Mesenchymal stem cell (in vitro differentiated cells and primary cell): ENCODE measurements around the gene RNF167.

Source experiments
- DNase-seq: peaks from one replicate; pipeline ENCODE4 v3.0.0-alpha.2; 2013
- H2AFZ ChIP-seq: one replicate; pipeline ENCODE4 v1.6.1; 2013; ENCODE audit warnings: low read depth, mild to moderate bottlenecking, control low read depth, inconsistent platforms, low read length, moderate library complexity
- H2AK5ac ChIP-seq: 2 replicates; pipeline ENCODE4 v1.6.1; 2013; ENCODE audit warnings: low read length, moderate library complexity, mild to moderate bottlenecking, inconsistent platforms; ENCODE audit not compliant: severe bottlenecking
- H2BK120ac ChIP-seq: one replicate; pipeline ENCODE4 v1.6.1; 2013; ENCODE audit warnings: low read depth, mild to moderate bottlenecking, inconsistent platforms, low read length, moderate library complexity
- H2BK12ac ChIP-seq, 2 experiments: one replicate each; pipeline ENCODE4 v1.6.1; 2013; ENCODE audit warnings: inconsistent platforms in 2 of 2, low read length in 2 of 2, mild to moderate bottlenecking in 2 of 2, moderate library complexity in 2 of 2, control low read depth in 1 of 2
- H2BK15ac ChIP-seq: one replicate; pipeline ENCODE4 v1.6.1; 2013; ENCODE audit warnings: mild to moderate bottlenecking, low read depth, inconsistent platforms; ENCODE audit not compliant: poor library complexity, severe bottlenecking
- H2BK5ac ChIP-seq: 2 replicates; pipeline ENCODE4 v1.6.1; 2013; ENCODE audit warnings: low read depth, mild to moderate bottlenecking, low read length, control low read depth, inconsistent platforms; ENCODE audit not compliant: poor library complexity, severe bottlenecking
- H3K14ac ChIP-seq, 2 experiments: one replicate each; pipeline ENCODE4 v1.6.1; 2013; ENCODE audit warnings: inconsistent platforms in 2 of 2, low read length in 2 of 2, control low read depth in 1 of 2, mild to moderate bottlenecking in 1 of 2, moderate library complexity in 1 of 2
- H3K18ac ChIP-seq, 2 experiments: one replicate each; pipeline ENCODE4 v1.6.1; 2013; ENCODE audit warnings: inconsistent platforms in 2 of 2, low read length in 2 of 2, control low read depth in 1 of 2, low read depth in 1 of 2, mild to moderate bottlenecking in 1 of 2
- H3K23ac ChIP-seq, 2 experiments: one replicate each; pipeline ENCODE4 v1.6.1; 2013; ENCODE audit warnings: inconsistent platforms in 2 of 2, low read length in 2 of 2, mild to moderate bottlenecking in 2 of 2, moderate library complexity in 2 of 2, control low read depth in 1 of 2
- H3K27ac ChIP-seq: 2 replicates; pipeline ENCODE4 v1.5.1; 2013; ENCODE audit warnings: mild to moderate bottlenecking, moderate library complexity, low read length, control low read depth, inconsistent platforms; ENCODE audit not compliant: poor library complexity, severe bottlenecking
- H3K27me3 ChIP-seq, 2 experiments: 2 replicates each; pipeline versions ENCODE4 v1.6.1 to v1.7.0; 2013; ENCODE audit warnings: low read length in 2 of 2, mild to moderate bottlenecking in 2 of 2, moderate library complexity in 2 of 2, control low read depth in 1 of 2, inconsistent platforms in 1 of 2; ENCODE audit not compliant: control insufficient read depth in 1 of 2, insufficient read depth in 1 of 2
- H3K36me3 ChIP-seq, 2 experiments: 2 replicates each; pipeline versions ENCODE4 v1.6.1 to v1.7.0; 2013; ENCODE audit warnings: low read length in 2 of 2, control low read depth in 1 of 2, inconsistent platforms in 1 of 2, low read depth in 1 of 2, mild to moderate bottlenecking in 1 of 2; ENCODE audit not compliant: insufficient read depth in 2 of 2, control insufficient read depth in 1 of 2
- H3K4ac ChIP-seq, 2 experiments: one replicate each; pipeline ENCODE4 v1.6.1; 2013; ENCODE audit warnings: inconsistent platforms in 2 of 2, low read length in 2 of 2, mild to moderate bottlenecking in 2 of 2, moderate library complexity in 2 of 2, control low read depth in 1 of 2, low read depth in 1 of 2
- H3K4me1 ChIP-seq: 2 replicates; pipeline ENCODE4 v1.6.1; 2013; ENCODE audit warnings: low read depth, low read length, control low read depth; ENCODE audit not compliant: control insufficient read depth, insufficient read depth
- H3K4me2 ChIP-seq: 2 replicates; pipeline ENCODE4 v1.6.1; 2013; ENCODE audit warnings: low read length, mild to moderate bottlenecking, inconsistent platforms; ENCODE audit not compliant: poor library complexity, severe bottlenecking
- H3K4me3 ChIP-seq, 2 experiments: 2 replicates each; pipeline versions ENCODE4 v1.5.1 to v1.7.0; 2013; ENCODE audit warnings: low read length in 2 of 2, mild to moderate bottlenecking in 2 of 2, control low read depth in 1 of 2, low read depth in 1 of 2; ENCODE audit not compliant: insufficient read depth in 1 of 2
- H3K79me1 ChIP-seq: replicated peaks from 2 replicates; pipeline ENCODE4 v1.6.1; 2013; ENCODE audit warnings: mild to moderate bottlenecking, control low read depth, low read length, inconsistent platforms; ENCODE audit not compliant: poor library complexity, severe bottlenecking
- H3K9ac ChIP-seq: 2 replicates; pipeline ENCODE4 v1.7.0; 2013; ENCODE audit warnings: mild to moderate bottlenecking, low read length, moderate library complexity
- H3K9me3 ChIP-seq: 2 replicates; pipeline ENCODE4 v1.7.0; 2013; ENCODE audit warnings: mild to moderate bottlenecking, low read length; ENCODE audit not compliant: control insufficient read depth
- H4K8ac ChIP-seq: one replicate; pipeline ENCODE4 v1.6.1; 2013; ENCODE audit warnings: inconsistent platforms, mild to moderate bottlenecking, low read length, moderate library complexity
- H4K91ac ChIP-seq: one replicate; pipeline ENCODE4 v1.6.1; 2013; ENCODE audit warnings: mild to moderate bottlenecking, low read length, inconsistent platforms
- WGBS: methylation state at CpG from one replicate; pipeline ENCODE4 v1.1.7; 2013; ENCODE audit warnings: mixed read lengths; 5-methylcytosine and 5-hydroxymethylcytosine counted together

The RNF167 gene

DNA sequence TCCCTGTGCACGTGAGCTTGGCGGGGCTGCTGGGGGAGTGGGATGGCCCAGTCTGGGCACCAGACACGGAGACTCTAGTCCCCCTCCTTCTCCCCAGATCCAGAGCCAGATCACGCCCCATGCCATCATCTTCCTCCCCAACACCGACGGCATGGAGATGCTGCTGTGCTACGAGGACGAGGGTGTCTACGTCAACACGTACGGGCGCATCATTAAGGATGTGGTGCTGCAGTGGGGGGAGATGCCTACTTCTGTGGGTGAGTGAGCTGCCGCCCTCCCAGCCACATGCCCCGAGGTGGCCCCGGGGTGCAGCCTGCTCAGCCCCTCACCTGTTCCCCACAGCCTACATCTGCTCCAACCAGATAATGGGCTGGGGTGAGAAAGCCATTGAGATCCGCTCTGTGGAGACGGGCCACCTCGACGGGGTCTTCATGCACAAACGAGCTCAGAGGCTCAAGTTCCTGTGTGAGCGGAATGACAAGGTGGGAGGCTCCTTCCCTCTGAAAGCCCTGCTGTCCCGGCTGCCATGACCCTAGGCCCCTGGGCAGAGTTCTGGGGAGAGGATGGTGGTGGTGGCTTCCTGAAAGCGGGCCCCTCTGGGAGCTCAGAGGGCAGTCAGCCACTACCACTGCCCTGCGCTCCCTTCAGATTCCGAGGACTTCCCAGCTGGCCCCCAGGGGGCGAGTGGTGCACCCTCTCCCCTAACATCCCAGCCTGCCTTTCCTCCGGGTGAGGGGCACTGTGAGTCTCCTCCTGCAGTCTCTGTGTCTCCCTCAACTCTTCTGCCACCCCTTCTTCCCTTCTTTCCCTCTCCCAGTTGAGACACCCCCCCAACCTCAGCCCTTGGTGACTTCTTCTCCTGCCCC, 43.5 kb upstream of the RNF167 start:
- no peak overlapping the region for H3K4me2 ChIP-seq
- DNase-seq = no peak
- no peak overlapping the region for H3K23ac ChIP-seq
- H2BK5ac ChIP-seq = no peak overlapping the region
- no peak overlapping the region for H3K4me3 ChIP-seq
- H3K36me3 ChIP-seq = peaks cover 54 to 99% of the 10 kb centered on the region in 2 experiments
- no peak overlapping the region for H2BK12ac ChIP-seq
- H2AK5ac ChIP-seq = no peak overlapping the region
- peak overlapping the region; percentile 45 for H4K8ac ChIP-seq
- H3K4me1 ChIP-seq = peaks cover 8% of the 10 kb centered on the region
- H4K91ac ChIP-seq = peak overlapping the region; percentile 57
- H3K27ac ChIP-seq = no peak overlapping the region
- H3K4ac ChIP-seq = no peak overlapping the region
- H3K79me1 ChIP-seq = peaks cover 3% of the 10 kb centered on the region
- H3K14ac ChIP-seq = no peak overlapping the region
- H2BK15ac ChIP-seq = no peak overlapping the region
- H3K27me3 ChIP-seq = peaks cover 0 to 14% of the 10 kb centered on the region in 2 experiments
- no peak overlapping the region for H2AFZ ChIP-seq
- H3K18ac ChIP-seq = no peak overlapping the region
- WGBS = 97% methylated on average over 27 of the region's 27 CpGs
- no peak overlapping the region for H3K9ac ChIP-seq
- no peak overlapping the region for H2BK120ac ChIP-seq
- no peaks in the 10 kb centered on the region for H3K9me3 ChIP-seq

- no peak overlapping the region for H2AK5ac ChIP-seq
- no peak overlapping the region for H2AFZ ChIP-seq
- H3K4me1 ChIP-seq = peaks cover 8% of the 10 kb centered on the region
- no peak overlapping the region for H3K4me2 ChIP-seq
- H3K79me1 ChIP-seq = peaks cover 2% of the 10 kb centered on the region
- no peaks in the 10 kb centered on the region for H3K9me3 ChIP-seq
- no peak overlapping the region for H3K27ac ChIP-seq
- no peak overlapping the region for H2BK12ac ChIP-seq
- no peak overlapping the region for H2BK15ac ChIP-seq
- no peak for DNase-seq
- no peak overlapping the region for H3K14ac ChIP-seq
- WGBS = 91% methylated on average over 10 of the region's 10 CpGs
- no peak overlapping the region for H3K4me3 ChIP-seq
- no peak overlapping the region for H3K9ac ChIP-seq
- no peak overlapping the region for H2BK120ac ChIP-seq
- no peak overlapping the region for H3K4ac ChIP-seq
- no peak overlapping the region for H2BK5ac ChIP-seq
- no peak overlapping the region for H4K91ac ChIP-seq
- H4K8ac ChIP-seq = no peak overlapping the region
- H3K36me3 ChIP-seq = peaks cover 49 to 99% of the 10 kb centered on the region in 2 experiments
- H3K27me3 ChIP-seq = peaks cover 0 to 16% of the 10 kb centered on the region in 2 experiments
- H3K18ac ChIP-seq = no peak overlapping the region
- no peak overlapping the region for H3K23ac ChIP-seq
These were observed 42.8 kb upstream of the RNF167 start for GRCh38 chr17:4897198-4897687.

GRCh38 chr17:4897785-4898184, 42.3 kb upstream of the RNF167 start:
- Histone ChIP-seq H2BK15ac (no peak overlapping the region), H2BK12ac (no peak overlapping the region), H3K23ac (no peak overlapping the region), H3K79me1 (peaks cover 2% of the 10 kb centered on the region), H3K18ac (no peak overlapping the region), H3K4me3 (no peak overlapping the region), H3K9ac (no peak overlapping the region), H3K14ac (no peak overlapping the region), H4K91ac (no peak overlapping the region), H2BK120ac (no peak overlapping the region), H2AFZ (no peak overlapping the region), H3K4me2 (no peak overlapping the region), H3K4me1 (peaks cover 3% of the 10 kb centered on the region), H2BK5ac (no peak overlapping the region), H3K36me3 (peaks cover 44 to 95% of the 10 kb centered on the region in 2 experiments), H3K4ac (no peak overlapping the region), H3K27ac (no peak overlapping the region), H3K9me3 (no peaks in the 10 kb centered on the region), H3K27me3 (peaks cover 0 to 22% of the 10 kb centered on the region in 2 experiments), H4K8ac (no peak overlapping the region), H2AK5ac (no peak overlapping the region)
- no peak for DNase-seq
- 95% methylated on average over 5 of the region's 5 CpGs for WGBS

- Histone ChIP-seq H3K4ac (no peak overlapping the region), H3K14ac (no peak overlapping the region), H2AK5ac (no peak overlapping the region), H3K36me3 (peaks cover 40 to 89% of the 10 kb centered on the region in 2 experiments), H2BK120ac (no peak overlapping the region), H3K27ac (no peak overlapping the region), H3K9me3 (no peaks in the 10 kb centered on the region), H2BK5ac (no peak overlapping the region), H4K91ac (no peak overlapping the region), H2AFZ (no peak overlapping the region), H4K8ac (no peak overlapping the region), H3K4me1 (peaks cover 1% of the 10 kb centered on the region), H2BK15ac (no peak overlapping the region), H3K9ac (peak overlapping the region; percentile 84), H3K79me1 (peaks cover 2% of the 10 kb centered on the region), H3K4me2 (no peak overlapping the region), H3K23ac (no peak overlapping the region), H3K18ac (no peak overlapping the region), H3K27me3 (peaks cover 0 to 27% of the 10 kb centered on the region in 2 experiments), H3K4me3 (no peak overlapping the region), H2BK12ac (no peak overlapping the region)
- no peak for DNase-seq
- 93% methylated on average over 8 of the region's 8 CpGs for WGBS
These were observed 41.7 kb upstream of the RNF167 start for GRCh38 chr17:4898351-4898750.
